SW480 (cell line): ENCODE data around the gene MAPRE2.
"Not testable (repeated sequence)": the region's sequence is repeated elsewhere in the genome, so short reads cannot be mapped to it uniquely, and the experiment has no call there.

Experiments used
- DNase-seq: peaks from one replicate; pipeline ENCODE4 v3.0.0-alpha.2; 2016; ENCODE audit warnings: low spot score

MAPRE2 gene

GRCh38 chr18:35153609-35154272, 112.5 kb downstream of the MAPRE2 start:
- no peak for DNase-seq

- DNase-seq: no peak
Observed at GRCh38 chr18:35155398-35156117, 114.3 kb downstream of the MAPRE2 start.

GRCh38 chr18:35157181-35157580, 116.0 kb downstream of the MAPRE2 start:
- no peak for DNase-seq

- no peak for DNase-seq
Observed at GRCh38 chr18:35158728-35159450, 117.7 kb downstream of the MAPRE2 start.

- no peak for DNase-seq
Observed at GRCh38 chr18:35159782-35160181, 118.6 kb downstream of the MAPRE2 start.

GRCh38 chr18:35161485-35161884, 120.3 kb downstream of the MAPRE2 start:
- no peak for DNase-seq

- DNase-seq: no peak
Observed at GRCh38 chr18:35161934-35162333, 120.7 kb downstream of the MAPRE2 start.

- DNase-seq: no peak
Observed at GRCh38 chr18:35163014-35163539, 121.9 kb downstream of the MAPRE2 start.

- no peak for DNase-seq
Observed at GRCh38 chr18:35163721-35164120, 122.5 kb downstream of the MAPRE2 start.

GRCh38 chr18:35164133-35164532, 122.9 kb downstream of the MAPRE2 start:
- DNase-seq: no peak

- no peak for DNase-seq
Observed at GRCh38 chr18:35167332-35167731, 126.1 kb downstream of the MAPRE2 start.

- no peak for DNase-seq
Observed at GRCh38 chr18:35167857-35168256, 126.6 kb downstream of the MAPRE2 start.

GRCh38 chr18:35170323-35170722, 129.1 kb downstream of the MAPRE2 start:
- DNase-seq: not testable (repeated sequence)

GRCh38 chr18:35171315-35171987, 130.2 kb downstream of the MAPRE2 start:
- no peak for DNase-seq

- no peak for DNase-seq
Observed at GRCh38 chr18:35172009-35172408, 130.8 kb downstream of the MAPRE2 start.

GRCh38 chr18:35172451-35173035, 131.3 kb downstream of the MAPRE2 start:
- DNase-seq: no peak

GRCh38 chr18:35174093-35174731, 133.0 kb downstream of the MAPRE2 start:
- no peak for DNase-seq

- DNase-seq: no peak
Observed at GRCh38 chr18:35174745-35175144, 133.5 kb downstream of the MAPRE2 start.

- no peak for DNase-seq
Observed at GRCh38 chr18:35176925-35177324, 135.7 kb downstream of the MAPRE2 start.

GRCh38 chr18:35178260-35178659, 137.0 kb downstream of the MAPRE2 start:
- no peak for DNase-seq

- no peak for DNase-seq
Observed at GRCh38 chr18:35179906-35180305, 138.7 kb downstream of the MAPRE2 start.
